SKM-1 (cell line): ENCODE data around the gene HMCN2.

Source experiments
- DNase-seq: peaks from one replicate; lab custom pipeline; 2025; ENCODE audit not compliant: unreplicated experiment; lab: John Stamatoyannopoulos, UW

Gene HMCN2

GRCh38 chr9:130447193-130447816 is 181.7 kb downstream of the HMCN2 start:
- DNase-seq = no peak

- DNase-seq = peak; percentile 60
Observed at GRCh38 chr9:130448035-130448624, 182.6 kb downstream of the HMCN2 start.

GRCh38 chr9:130448771-130449603 is 183.4 kb downstream of the HMCN2 start:
- no peak for DNase-seq

- DNase-seq = no peak
Observed at GRCh38 chr9:130450344-130451003, 184.9 kb downstream of the HMCN2 start.

- DNase-seq = no peak
Observed at GRCh38 chr9:130451004-130451390, 185.4 kb downstream of the HMCN2 start.

- DNase-seq = no peak
Observed at GRCh38 chr9:130451509-130452388, 186.2 kb downstream of the HMCN2 start.

GRCh38 chr9:130452835-130453234 is 187.3 kb downstream of the HMCN2 start:
- no peak for DNase-seq

- no peak for DNase-seq
Observed at GRCh38 chr9:130453487-130453886, 187.9 kb downstream of the HMCN2 start.

DNA sequence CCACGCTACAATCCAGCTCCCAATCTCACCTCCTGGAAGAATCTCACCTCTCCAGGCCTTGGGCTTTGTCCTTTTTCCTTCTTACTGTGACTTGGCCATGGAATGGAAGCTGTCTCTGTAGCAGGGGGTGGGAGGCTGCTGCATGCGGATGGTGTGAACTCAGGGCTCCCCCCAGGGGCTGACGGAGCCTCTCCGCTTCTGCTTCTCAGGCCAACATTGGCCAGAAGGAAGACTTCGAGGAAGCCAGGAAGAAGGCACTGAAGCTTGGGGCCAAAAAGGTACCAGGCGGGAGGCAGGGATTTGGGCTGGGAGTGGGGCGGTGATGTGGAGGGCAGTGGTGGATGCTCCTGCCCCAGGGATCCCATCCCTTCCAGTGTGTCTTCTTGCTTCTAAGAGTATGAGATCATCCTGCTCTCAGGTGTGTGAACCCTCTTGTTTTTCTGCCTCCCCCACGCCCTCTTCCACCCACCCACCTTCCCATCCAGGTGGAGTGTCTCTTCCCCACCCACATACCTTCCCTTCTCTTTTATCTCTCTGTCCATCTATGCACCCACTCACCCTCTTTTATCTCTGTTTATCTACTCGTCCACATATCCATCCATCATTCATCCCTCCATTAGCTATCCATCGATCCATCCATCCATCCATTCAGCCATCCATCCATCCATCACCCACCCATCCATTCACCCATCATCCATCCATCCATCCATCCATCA is 188.7 kb downstream of the HMCN2 start:
- DNase-seq = no peak

GRCh38 chr9:130454812-130455325 is 189.3 kb downstream of the HMCN2 start:
- no peak for DNase-seq

GRCh38 chr9:130458027-130458803 is 192.7 kb downstream of the HMCN2 start:
- no peak for DNase-seq

GRCh38 chr9:130458804-130459067 is 193.2 kb downstream of the HMCN2 start:
- no peak for DNase-seq

GRCh38 chr9:130459151-130459550 is 193.6 kb downstream of the HMCN2 start:
- no peak for DNase-seq

GRCh38 chr9:130459941-130460669 is 194.5 kb downstream of the HMCN2 start:
- DNase-seq = no peak

- DNase-seq = peak; percentile 17
Observed at GRCh38 chr9:130461218-130461630, 195.7 kb downstream of the HMCN2 start.

DNA sequence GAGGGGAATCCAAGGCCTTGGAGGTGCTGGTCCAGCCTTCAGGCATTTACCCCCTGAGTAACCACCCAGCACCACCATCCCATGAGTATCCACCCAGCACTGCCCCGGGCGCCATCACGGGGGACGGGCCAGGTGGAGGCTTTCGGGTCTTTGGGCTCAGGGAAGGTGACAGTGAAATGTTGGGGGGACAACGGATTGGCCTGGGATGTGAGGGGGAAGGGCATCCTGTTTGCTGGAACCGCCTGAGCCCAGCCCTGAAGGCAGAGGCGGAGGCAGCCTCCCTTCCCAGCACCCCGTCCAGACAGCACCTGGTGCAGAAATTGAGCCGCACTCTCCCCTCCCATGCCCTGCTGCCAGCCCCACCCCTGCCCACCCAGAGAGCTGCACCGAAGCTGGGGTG is 196.2 kb downstream of the HMCN2 start:
- DNase-seq = no peak

DNA sequence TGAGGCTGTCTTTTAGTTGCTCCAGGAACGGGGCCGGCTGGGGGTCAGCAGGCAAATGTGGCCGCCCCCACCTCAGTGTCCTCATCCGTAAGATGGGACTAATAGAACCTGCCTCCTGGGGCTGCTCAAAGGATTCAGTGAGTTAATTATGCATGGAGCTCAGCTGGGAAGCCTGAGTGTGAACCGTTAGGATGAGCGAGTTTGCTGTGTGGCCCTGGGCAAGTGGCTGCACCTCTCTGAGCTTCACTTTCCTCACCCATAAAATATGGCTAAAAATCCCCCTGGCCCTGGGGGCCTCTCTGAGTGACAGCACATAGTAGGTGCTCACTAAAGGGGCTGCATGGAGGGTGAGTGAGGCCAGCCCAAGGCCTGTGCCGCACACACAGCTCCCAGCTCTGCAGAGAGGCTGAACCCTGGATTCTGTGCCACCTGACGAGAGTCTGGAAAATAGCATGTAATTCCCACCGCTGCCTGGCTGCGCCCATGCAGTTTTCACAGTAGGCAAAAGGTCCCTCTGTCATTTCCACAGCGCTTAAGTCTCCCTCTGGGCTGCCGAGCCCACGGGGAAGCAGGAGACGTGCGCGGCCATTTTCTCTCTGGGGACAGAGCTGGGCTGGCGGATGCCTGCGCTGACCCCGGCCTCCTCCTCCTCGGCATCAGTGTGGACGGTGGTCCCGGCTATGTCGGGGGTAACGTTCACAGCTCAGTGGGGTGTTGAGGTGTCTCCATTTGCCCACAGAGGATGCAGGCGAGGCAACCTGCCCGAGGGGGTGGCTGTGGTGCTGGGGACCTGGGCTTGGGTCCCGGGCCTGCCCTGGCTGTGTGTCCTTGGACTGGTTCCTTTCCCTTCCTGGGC is 197.4 kb downstream of the HMCN2 start:
- no peak for DNase-seq
